ENCODE measurements around the gene BCLAF3.

DNA sequence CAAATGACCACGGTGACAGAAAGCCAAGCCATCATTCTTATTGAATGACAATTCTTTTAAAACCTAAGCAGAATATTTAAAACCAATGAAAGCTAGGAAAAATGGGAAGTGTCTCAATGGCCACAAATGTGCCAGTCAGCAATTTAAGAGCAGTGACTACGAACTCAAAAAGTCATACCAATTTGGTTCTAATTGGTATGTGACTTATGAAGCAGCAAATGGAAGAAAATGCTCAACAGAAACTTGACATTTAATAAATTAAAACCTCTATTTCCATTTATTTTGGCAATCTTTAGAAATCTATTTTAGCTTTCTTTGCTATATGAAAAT, 25.7 kb upstream of the BCLAF3 start:
- no peak for TF ChIP-seq CTCF (conservative IDR thresholded peaks at IDR 0.05 in 1 of 2, IDR thresholded peaks at IDR 0.05 in 1 of 2; ENCODE audit: extremely low read depth in 1 of 2, insufficient read depth in 1 of 2, low read depth in 1 of 2, low read length in 2 of 2)
- no peak for TF ChIP-seq EZH2 (IDR thresholded peaks at IDR 0.05; ENCODE audit: borderline replicate concordance, low read length)
